Neural progenitor cell (in vitro differentiated cells): ENCODE data around the gene CYTH3. TPM values are rescaled to one million over a fixed set of nuclear protein-coding genes. Genes with fewer than 3 reads are reported as not detected.
"Not testable (repeated sequence)": the region's sequence is repeated elsewhere in the genome, so short reads cannot be mapped to it uniquely, and the experiment has no call there.

Source experiments
- DNase-seq: peaks from one replicate; pipeline ENCODE4 v3.0.0-alpha.2; 2016; ENCODE audit warnings: low spot score
- H2AFZ ChIP-seq: fragments of 200-600 bp; sonication (generic); replicated peaks from 2 replicates; pipeline ENCODE4 v1.6.1; 2016; ENCODE audit warnings: antibody characterized with exemption
- H3F3A ChIP-seq: fragments of 200-600 bp; sonication (generic); 2 replicates; pipeline ENCODE4 v1.6.1; 2016; ENCODE audit warnings: antibody characterized with exemption, low read depth
- H3K27ac ChIP-seq: fragments of 200-600 bp; sonication (generic); 2 replicates; pipeline ENCODE4 v1.5.1; 2016; ENCODE audit warnings: mild to moderate bottlenecking
- H3K27me3 ChIP-seq: fragments of 200-600 bp; sonication (generic); 2 replicates; pipeline ENCODE4 v1.6.1; 2016; ENCODE audit warnings: mild to moderate bottlenecking, moderate library complexity
- H3K36me3 ChIP-seq: fragments of 200-600 bp; sonication (generic); 2 replicates; pipeline ENCODE4 v1.5.1; 2016
- H3K4me1 ChIP-seq: fragments of 200-600 bp; sonication (generic); 2 replicates; pipeline ENCODE4 v1.6.1; 2016; ENCODE audit warnings: mixed run types
- H3K4me2 ChIP-seq: fragments of 200-600 bp; sonication (generic); 2 replicates; pipeline ENCODE4 v1.6.1; 2016
- H3K4me3 ChIP-seq: fragments of 200-600 bp; sonication (generic); 2 replicates; pipeline ENCODE4 v1.5.1; 2016
- H3K79me2 ChIP-seq: fragments of 200-600 bp; sonication (generic); 2 replicates; pipeline ENCODE4 v1.6.1; 2016; ENCODE audit warnings: low read depth
- H3K9ac ChIP-seq: fragments of 200-600 bp; sonication (generic); 2 replicates; pipeline ENCODE4 v1.6.1; 2016
- H3K9me3 ChIP-seq: fragments of 200-600 bp; sonication (generic); 2 replicates; pipeline ENCODE4 v1.5.1; 2016; ENCODE audit warnings: low read depth
- H4K20me1 ChIP-seq: fragments of 200-600 bp; sonication (generic); 2 replicates; pipeline ENCODE4 v1.6.1; 2016; ENCODE audit warnings: low read depth
- H3K27ac Mint-ChIP-seq: 3 replicates; pipeline ENCODE4 v1.8.0; 2021; ENCODE audit warnings: mixed read lengths
- H3K27me3 Mint-ChIP-seq: 2 replicates; pipeline ENCODE4 v1.8.0; 2022; ENCODE audit warnings: low read depth, mild to moderate bottlenecking, inconsistent platforms, moderate library complexity, mixed read lengths; ENCODE audit not compliant: insufficient read depth
- H3K36me3 Mint-ChIP-seq: 3 replicates; pipeline ENCODE4 v1.8.0; 2021; ENCODE audit warnings: mixed read lengths
- H3K4me1 Mint-ChIP-seq: 3 replicates; pipeline ENCODE4 v1.8.0; 2021; ENCODE audit warnings: mixed read lengths
- H3K4me3 Mint-ChIP-seq: 3 replicates; pipeline ENCODE4 v1.8.0; 2021; ENCODE audit warnings: mild to moderate bottlenecking, moderate library complexity, mixed read lengths
- H3K9me3 Mint-ChIP-seq: 3 replicates; pipeline ENCODE4 v1.8.0; 2020; ENCODE audit warnings: mixed read lengths
- CTCF ChIP-seq: fragments of 200-600 bp; sonication (generic); IDR thresholded peaks from 2 replicates; pipeline ENCODE4 v1.5.1; 2017; ENCODE audit warnings: antibody characterized with exemption, mild to moderate bottlenecking
- EZH2 ChIP-seq: fragments of 200-600 bp; sonication (generic); IDR thresholded peaks from 2 replicates; pipeline ENCODE4 v1.6.1; 2017; ENCODE audit warnings: antibody characterized with exemption, mild to moderate bottlenecking, moderate library complexity
- EZH2phosphoT487 ChIP-seq: fragments of 200-600 bp; sonication (generic); IDR thresholded peaks from 2 replicates; pipeline ENCODE4 v1.6.1; 2017; ENCODE audit warnings: antibody characterized with exemption
- total RNA-seq: library from RNA; depleted of rRNA; stranded (reverse); fragments of >200 nt; gene quantifications from 2 replicates; pipeline ENCODE4 v1.2.3, GENCODE V29; 2015; ENCODE audit warnings: low replicate concordance

The CYTH3 gene
- total RNA-seq, 1 donor from 2014 or later: 10.9 TPM

DNA sequence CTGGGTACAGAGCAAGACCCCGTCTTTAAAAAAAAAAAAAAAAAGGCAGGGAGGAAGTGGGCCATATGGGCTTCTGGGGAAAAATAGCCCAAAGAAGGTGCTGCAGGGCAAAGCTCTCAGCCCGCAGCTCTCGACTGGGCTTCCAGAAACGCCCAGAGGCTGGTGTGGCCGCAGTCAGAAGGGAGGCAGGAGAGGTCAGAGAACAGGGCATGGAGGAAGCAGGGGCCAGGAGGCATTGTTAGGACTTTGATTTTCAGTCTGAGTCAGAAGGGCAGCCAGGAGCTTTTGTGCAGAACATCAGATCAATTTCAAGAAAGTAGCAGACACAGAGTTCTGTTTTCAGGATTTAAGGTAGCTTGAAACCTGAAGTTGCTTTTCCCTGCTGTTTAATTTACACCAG lies 35.3 kb upstream of the CYTH3 start:
- H3K9me3 ChIP-seq: no peaks in the 10 kb centered on the region
- H3K79me2 ChIP-seq: no peaks in the 10 kb centered on the region
- H3F3A ChIP-seq: peaks cover 4% of the 10 kb centered on the region
- peak overlapping the region; percentile 45 for H2AFZ ChIP-seq
- H3K4me1 ChIP-seq: no peaks in the 10 kb centered on the region
- H3K36me3 ChIP-seq: no peaks in the 10 kb centered on the region
- H3K27ac Mint-ChIP-seq: peak overlapping the region; percentile 19
- no peaks in the 10 kb centered on the region for H3K36me3 Mint-ChIP-seq
- peaks cover 2% of the 10 kb centered on the region for H3K27me3 Mint-ChIP-seq
- H3K4me3 ChIP-seq: no peak overlapping the region
- no peaks in the 10 kb centered on the region for H3K9me3 Mint-ChIP-seq
- H3K27ac ChIP-seq: no peak overlapping the region
- no peaks in the 10 kb centered on the region for H4K20me1 ChIP-seq
- H3K9ac ChIP-seq: no peak overlapping the region
- no peak for DNase-seq
- no peaks in the 10 kb centered on the region for H3K27me3 ChIP-seq
- H3K4me2 ChIP-seq: no peak overlapping the region
- no peak overlapping the region for H3K4me3 Mint-ChIP-seq
- peaks cover 5% of the 10 kb centered on the region for H3K4me1 Mint-ChIP-seq
- TF ChIP-seq EZH2phosphoT487 (no peak), EZH2 (no peak), CTCF (no peak)

DNA sequence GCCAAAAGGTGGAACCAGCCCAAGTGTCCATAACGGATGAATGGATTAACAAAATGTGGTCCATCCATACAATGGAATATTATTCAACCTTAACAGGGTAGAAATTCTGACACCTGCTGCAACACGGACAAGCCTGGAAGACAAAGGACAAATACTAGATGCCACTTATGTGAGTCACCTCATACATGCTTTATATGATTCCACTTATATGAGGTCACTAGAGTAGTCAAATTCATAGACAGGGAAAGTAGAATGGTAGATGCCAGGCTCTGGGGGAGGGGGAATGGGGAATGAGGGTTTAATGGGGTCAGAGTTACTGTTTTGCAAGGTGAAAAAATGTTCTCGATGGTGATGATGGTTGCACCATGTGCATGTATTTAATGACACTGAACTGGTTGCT lies 34.0 kb upstream of the CYTH3 start:
- Histone ChIP-seq H3K9ac (no peak overlapping the region), H3K27ac (no peak overlapping the region), H3K27me3 (no peaks in the 10 kb centered on the region), H3K4me2 (no peak overlapping the region), H3K79me2 (no peaks in the 10 kb centered on the region), H3K36me3 (no peaks in the 10 kb centered on the region), H3K4me1 (no peaks in the 10 kb centered on the region), H4K20me1 (no peaks in the 10 kb centered on the region), H3K4me3 (no peak overlapping the region), H3K9me3 (no peaks in the 10 kb centered on the region), H3F3A (peaks cover 4% of the 10 kb centered on the region), H2AFZ (no peak overlapping the region)
- no peak for DNase-seq
- H3K36me3 Mint-ChIP-seq: no peaks in the 10 kb centered on the region
- H3K4me1 Mint-ChIP-seq: peaks cover 5% of the 10 kb centered on the region
- no peak overlapping the region for H3K4me3 Mint-ChIP-seq
- H3K27me3 Mint-ChIP-seq: no peaks in the 10 kb centered on the region
- TF ChIP-seq CTCF (no peak), EZH2phosphoT487 (no peak), EZH2 (no peak)
- H3K27ac Mint-ChIP-seq: no peak overlapping the region
- no peaks in the 10 kb centered on the region for H3K9me3 Mint-ChIP-seq

GRCh38 chr7:6305330-6305729 lies 32.9 kb upstream of the CYTH3 start:
- Histone ChIP-seq H3K27ac (no peak overlapping the region), H3K4me1 (no peaks in the 10 kb centered on the region), H3K9me3 (no peaks in the 10 kb centered on the region), H3K36me3 (no peaks in the 10 kb centered on the region), H3K4me2 (no peak overlapping the region), H2AFZ (no peak overlapping the region), H3K79me2 (no peaks in the 10 kb centered on the region), H3K9ac (no peak overlapping the region), H3K4me3 (no peak overlapping the region), H3K27me3 (no peaks in the 10 kb centered on the region), H3F3A (peaks cover 4% of the 10 kb centered on the region), H4K20me1 (no peaks in the 10 kb centered on the region)
- Mint-ChIP-seq H3K4me1 (peaks cover 5% of the 10 kb centered on the region), H3K36me3 (no peaks in the 10 kb centered on the region), H3K27me3 (no peaks in the 10 kb centered on the region), H3K9me3 (no peaks in the 10 kb centered on the region), H3K4me3 (no peak overlapping the region), H3K27ac (no peak overlapping the region)
- no peak for DNase-seq
- TF ChIP-seq EZH2phosphoT487: no peak

DNA sequence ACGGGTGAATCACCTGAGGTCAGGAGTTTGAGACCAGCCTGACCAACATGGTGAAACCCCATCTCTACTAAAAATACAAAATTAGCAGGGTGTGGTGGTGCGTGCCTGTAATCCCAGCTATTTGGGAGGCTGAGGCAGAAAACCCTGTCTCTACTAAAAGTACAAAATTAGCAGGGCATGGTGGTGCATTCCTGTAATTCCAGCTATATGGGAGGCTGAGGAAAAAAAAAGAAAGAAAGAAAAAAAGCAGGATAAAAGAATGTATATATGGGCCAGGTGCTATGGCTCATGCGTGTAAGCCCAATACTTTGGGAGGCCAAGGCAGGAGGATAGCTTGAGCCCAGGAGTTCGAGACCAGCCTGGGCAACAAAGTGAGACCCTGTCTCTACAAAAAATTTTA lies 29.0 kb upstream of the CYTH3 start:
- H3K27ac ChIP-seq, H3K9ac ChIP-seq, H3K36me3 Mint-ChIP-seq, H2AFZ ChIP-seq, H3K4me3 Mint-ChIP-seq, H3K4me2 ChIP-seq, H3K27me3 Mint-ChIP-seq, DNase-seq, H3K9me3 ChIP-seq, H3K36me3 ChIP-seq, H3F3A ChIP-seq, H4K20me1 ChIP-seq, H3K4me3 ChIP-seq, H3K79me2 ChIP-seq, H3K27ac Mint-ChIP-seq, H3K4me1 ChIP-seq, H3K9me3 Mint-ChIP-seq, H3K4me1 Mint-ChIP-seq, H3K27me3 ChIP-seq: not testable (repeated sequence)
